H9 (cell line): ENCODE data around the gene ABCG2. TPM values are rescaled to one million over a fixed set of nuclear protein-coding genes. Genes with fewer than 3 reads are reported as not detected.

Experiments
- DNase-seq: peaks from one replicate; pipeline ENCODE4 v3.0.0-alpha.2; 2017
- H2AFZ ChIP-seq: one replicate; pipeline ENCODE4 v1.6.1; 2013; ENCODE audit warnings: mild to moderate bottlenecking, low read length, control low read depth, moderate library complexity
- H2AK5ac ChIP-seq: 2 replicates; pipeline ENCODE4 v1.6.1; 2013; ENCODE audit warnings: low read length, control low read depth, mixed read lengths; ENCODE audit not compliant: insufficient read length
- H2BK120ac ChIP-seq: one replicate; pipeline ENCODE4 v1.6.1; 2013; ENCODE audit warnings: low read depth, mild to moderate bottlenecking, low read length, control low read depth, inconsistent platforms; ENCODE audit not compliant: poor library complexity, severe bottlenecking
- H2BK12ac ChIP-seq: 2 replicates; pipeline ENCODE4 v1.6.1; 2013; ENCODE audit warnings: low read length, control low read depth, mixed read lengths, low read depth; ENCODE audit not compliant: insufficient read length
- H2BK15ac ChIP-seq: 2 replicates; pipeline ENCODE4 v1.6.1; 2013; ENCODE audit warnings: low read depth, low read length, control low read depth
- H2BK20ac ChIP-seq: one replicate; pipeline ENCODE4 v1.6.1; 2013; ENCODE audit warnings: low read depth, mild to moderate bottlenecking, low read length, control low read depth, inconsistent platforms; ENCODE audit not compliant: poor library complexity, severe bottlenecking
- H2BK5ac ChIP-seq: 2 replicates; pipeline ENCODE4 v1.6.1; 2013; ENCODE audit warnings: low read length, control low read depth, mixed read lengths; ENCODE audit not compliant: insufficient read length
- H3K14ac ChIP-seq: 2 replicates; pipeline ENCODE4 v1.6.1; 2013; ENCODE audit warnings: low read length, control low read depth; ENCODE audit not compliant: insufficient read depth
- H3K18ac ChIP-seq: 2 replicates; pipeline ENCODE4 v1.6.1; 2013; ENCODE audit warnings: low read depth, mild to moderate bottlenecking, mixed read lengths, low read length, control low read depth; ENCODE audit not compliant: insufficient read length
- H3K23ac ChIP-seq: 2 replicates; pipeline ENCODE4 v1.6.1; 2013; ENCODE audit warnings: low read length, control low read depth, mixed read lengths, low read depth; ENCODE audit not compliant: insufficient read length
- H3K23me2 ChIP-seq: 2 replicates; pipeline ENCODE4 v1.6.1; 2013; ENCODE audit warnings: low read depth, mild to moderate bottlenecking, mixed read lengths, low read length, control low read depth; ENCODE audit not compliant: insufficient read length, poor library complexity, severe bottlenecking
- H3K27ac ChIP-seq: 2 replicates; pipeline ENCODE4 v1.5.1; 2013; ENCODE audit warnings: low read length, control low read depth, mixed read lengths, low read depth; ENCODE audit not compliant: insufficient read length
- H3K27me3 ChIP-seq: 2 replicates; pipeline ENCODE4 v1.6.1; 2013; ENCODE audit warnings: low read length, control low read depth, inconsistent platforms; ENCODE audit not compliant: insufficient read depth
- H3K4ac ChIP-seq: 2 replicates; pipeline ENCODE4 v1.6.1; 2013; ENCODE audit warnings: low read depth, mild to moderate bottlenecking, control low read depth, inconsistent platforms, low read length, moderate library complexity
- H3K4me1 ChIP-seq: 2 replicates; pipeline ENCODE4 v1.6.1; 2013; ENCODE audit warnings: low read length, control low read depth, inconsistent platforms; ENCODE audit not compliant: insufficient read depth
- H3K4me2 ChIP-seq: 2 replicates; pipeline ENCODE4 v1.6.1; 2013; ENCODE audit warnings: low read length, control low read depth, mixed read lengths; ENCODE audit not compliant: insufficient read length, insufficient read depth
- H3K56ac ChIP-seq: 2 replicates; pipeline ENCODE4 v1.6.1; 2013; ENCODE audit warnings: low read depth, mild to moderate bottlenecking, mixed read lengths, low read length, control low read depth; ENCODE audit not compliant: insufficient read length
- H3K79me1 ChIP-seq: 2 replicates; pipeline ENCODE4 v1.6.1; 2013; ENCODE audit warnings: low read depth, mild to moderate bottlenecking, moderate library complexity, low read length, control low read depth, inconsistent platforms; ENCODE audit not compliant: insufficient read depth, poor library complexity, severe bottlenecking
- H3K79me2 ChIP-seq: 2 replicates; pipeline ENCODE4 v1.6.1; 2013; ENCODE audit warnings: low read length, control low read depth, inconsistent platforms; ENCODE audit not compliant: insufficient read depth
- H3K9ac ChIP-seq: 2 replicates; pipeline ENCODE4 v1.6.1; 2013; ENCODE audit warnings: low read length, control low read depth, mixed read lengths; ENCODE audit not compliant: insufficient read length; ENCODE audit errors: extremely low read depth
- H3K9me3 ChIP-seq: one replicate; pipeline ENCODE4 v1.6.1; 2013; ENCODE audit warnings: low read depth, low read length, inconsistent platforms; ENCODE audit not compliant: control insufficient read depth
- H3T11ph ChIP-seq: one replicate; pipeline ENCODE4 v1.6.1; 2013; ENCODE audit warnings: mild to moderate bottlenecking, low read length, control low read depth, inconsistent platforms
- H4K20me1 ChIP-seq: one replicate; pipeline ENCODE4 v1.6.1; 2013; ENCODE audit not compliant: control insufficient read depth, insufficient read length, insufficient read depth
- H4K5ac ChIP-seq: 2 replicates; pipeline ENCODE4 v1.6.1; 2013; ENCODE audit warnings: low read depth, mild to moderate bottlenecking, mixed read lengths, low read length, control low read depth; ENCODE audit not compliant: insufficient read length
- H4K8ac ChIP-seq: replicated peaks from 2 replicates; pipeline ENCODE4 v1.6.1; 2013; ENCODE audit warnings: low read length, control low read depth, mixed read lengths, low read depth; ENCODE audit not compliant: insufficient read length
- H4K91ac ChIP-seq: 2 replicates; pipeline ENCODE4 v1.6.1; 2013; ENCODE audit warnings: low read depth, mild to moderate bottlenecking, moderate library complexity, mixed read lengths, low read length, control low read depth; ENCODE audit not compliant: insufficient read length
- H3K27ac Mint-ChIP-seq, 3 experiments: 2 replicates in 2 of 3; 3 replicates in 1 of 3; pipeline ENCODE4 v1.8.0; 2020 to 2021; ENCODE audit warnings: mixed read lengths in 3 of 3, mild to moderate bottlenecking in 1 of 3, moderate library complexity in 1 of 3
- H3K27me3 Mint-ChIP-seq: 2 replicates; pipeline ENCODE4 v1.8.0; 2021; ENCODE audit warnings: low read depth, mild to moderate bottlenecking, moderate library complexity, mixed read lengths
- H3K36me3 Mint-ChIP-seq, 3 experiments: 2 replicates in 2 of 3; 3 replicates in 1 of 3; pipeline ENCODE4 v1.8.0; 2020 to 2021; ENCODE audit warnings: low read depth in 3 of 3, mixed read lengths in 3 of 3; ENCODE audit not compliant: insufficient read depth in 1 of 3
- H3K4me1 Mint-ChIP-seq, 2 experiments: 2 replicates each; pipeline ENCODE4 v1.8.0; 2020; ENCODE audit warnings: mixed read lengths in 2 of 2
- H3K4me3 Mint-ChIP-seq, 2 experiments: 2 replicates in 1 of 2; 3 replicates in 1 of 2; pipeline ENCODE4 v1.8.0; 2020 to 2021; ENCODE audit warnings: mild to moderate bottlenecking in 2 of 2, mixed read lengths in 2 of 2, moderate library complexity in 1 of 2
- H3K9me3 Mint-ChIP-seq, 2 experiments: 2 replicates in 1 of 2; 3 replicates in 1 of 2; pipeline ENCODE4 v1.8.0; 2020; ENCODE audit warnings: mild to moderate bottlenecking in 2 of 2, mixed read lengths in 2 of 2, moderate library complexity in 1 of 2
- CTCF ChIP-seq: fragments of 200-600 bp; sonication (generic); conservative IDR thresholded peaks from 3 replicates; pipeline ENCODE4 v1.8.0; 2021; ENCODE audit warnings: antibody characterized with exemption, mild to moderate bottlenecking
- WGBS: extraction: QIAGEN DNeasy Blood & Tissue Kit; methylation state at CpG from one replicate; pipeline ENCODE4 v1.1.7; 2013; ENCODE audit warnings: missing lambda C conversion rate, low lambda C conversion rate, mixed read lengths; ENCODE audit not compliant: insufficient read length; ENCODE audit errors: extremely low coverage; 5-methylcytosine and 5-hydroxymethylcytosine counted together
- total RNA-seq: library from RNA; stranded (reverse); gene quantifications from 2 replicates; pipeline ENCODE4 v1.2.1, GENCODE V29; 2021

The ABCG2 gene
- total RNA-seq, 1 experiment from 2014 or later, result 1.5 TPM

GRCh38 chr4:88075336-88075735 is 83.1 kb downstream of the ABCG2 start:
- Histone ChIP-seq H4K8ac (no peak overlapping the region), H3K18ac (no peak overlapping the region), H2BK20ac (no peak overlapping the region), H3K9ac (no peak overlapping the region), H2BK120ac (no peak overlapping the region), H3K56ac (no peak overlapping the region), H2AK5ac (no peak overlapping the region), H4K5ac (no peak overlapping the region), H2AFZ (no peak overlapping the region), H3K4me1 (no peaks in the 10 kb centered on the region), H2BK12ac (no peak overlapping the region), H3K4ac (no peak overlapping the region), H3K14ac (no peak overlapping the region), H3K79me1 (no peaks in the 10 kb centered on the region), H2BK5ac (no peak overlapping the region), H3K9me3 (no peaks in the 10 kb centered on the region), H2BK15ac (no peak overlapping the region), H3K23ac (no peak overlapping the region), H3K23me2 (no peaks in the 10 kb centered on the region), H4K20me1 (no peaks in the 10 kb centered on the region), H3K27ac (no peak overlapping the region), H3K79me2 (no peaks in the 10 kb centered on the region), H4K91ac (no peak overlapping the region), H3T11ph (no peak overlapping the region), H3K27me3 (no peaks in the 10 kb centered on the region), H3K4me2 (no peak overlapping the region)
- H3K27ac Mint-ChIP-seq, result no peak overlapping the region
- no peak for TF ChIP-seq CTCF
- DNase-seq, result no peak
- H3K4me3 Mint-ChIP-seq, result no peak overlapping the region
- WGBS, result no CpG with 5 or more reads among the region's 9 CpGs
- H3K27me3 Mint-ChIP-seq, result no peaks in the 10 kb centered on the region
- H3K4me1 Mint-ChIP-seq, result peaks cover 0 to 5% of the 10 kb centered on the region in 2 experiments; a peak in 2 of 4 replicates
- peaks cover 24 to 55% (median 45%) of the 10 kb centered on the region in 3 experiments for H3K36me3 Mint-ChIP-seq
- no peaks in the 10 kb centered on the region; a peak in 1 of 5 replicates for H3K9me3 Mint-ChIP-seq
